ENCODE results near the gene CCR5AS.

GRCh38 chr3:46337911-46338310 lies 69.0 kb downstream of the CCR5AS start:
- TF ChIP-seq CTCF (IDR thresholded peaks at IDR 0.05) (no peak), POLR2AphosphoS5 (IDR thresholded peaks at IDR 0.05) (no peak)
